ENCODE data around the gene CASP9.

CASP9 gene

DNA sequence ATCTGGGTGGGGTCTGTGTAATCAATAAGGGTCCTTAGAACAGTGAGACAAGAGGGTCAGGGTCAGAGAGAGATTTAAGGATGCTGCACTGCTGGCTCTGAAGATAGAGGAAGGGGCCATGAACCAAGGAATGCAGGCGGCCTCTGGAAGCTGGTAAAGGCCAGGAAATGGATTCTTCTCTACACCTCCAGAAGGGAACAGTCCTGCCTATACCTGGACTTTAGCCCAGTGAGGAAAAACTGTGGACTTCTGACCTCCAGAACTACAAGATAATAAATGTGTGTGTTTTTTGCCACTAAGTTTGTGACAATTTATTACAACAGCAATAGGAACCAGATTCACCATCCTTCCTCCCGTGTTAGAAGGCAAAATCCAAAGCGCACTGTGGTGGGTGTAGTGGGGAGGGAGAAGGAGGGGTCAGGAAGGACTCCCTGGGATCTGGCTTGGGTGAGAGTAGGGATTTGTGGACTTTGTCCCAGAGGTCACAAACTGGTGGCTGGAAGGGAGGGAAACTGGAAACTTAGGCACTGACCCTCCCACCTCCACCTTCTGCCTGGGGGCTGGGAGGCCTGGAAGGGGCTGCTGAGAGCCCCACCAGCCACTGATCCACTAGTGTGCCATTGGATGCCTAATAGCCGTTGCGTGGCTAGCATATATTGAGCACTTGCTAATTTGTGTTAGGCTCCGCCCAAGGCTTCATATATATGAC is 72.8 kb downstream of the CASP9 start:
- Mint-ChIP-seq H3K27me3 (peaks cover 10 to 46% of the 10 kb centered on the region in 2 donors), H3K9me3 (no peaks in the 10 kb centered on the region), H3K36me3 (ENCODE audit: insufficient read depth) (no peaks in the 10 kb centered on the region), H3K27ac (no peak overlapping the region), H3K4me1 (ENCODE audit: low read depth in 2 of 2) (peaks cover 0 to 1% of the 10 kb centered on the region in 2 donors), H3K4me3 (no peak overlapping the region)
- ATAC-seq (replicated peaks) = no peak
- no peak for DNase-seq

- peak overlapping the region in 1 of 2 donors; percentile 6 for H3K27ac Mint-ChIP-seq
- no peak for ATAC-seq (replicated peaks)
- H3K4me1 Mint-ChIP-seq (ENCODE audit: low read depth in 2 of 2) = peaks cover 5 to 12% of the 10 kb centered on the region in 2 donors
Measured at GRCh38 chr1:15449567-15449966, 74.4 kb downstream of the CASP9 start.

DNA sequence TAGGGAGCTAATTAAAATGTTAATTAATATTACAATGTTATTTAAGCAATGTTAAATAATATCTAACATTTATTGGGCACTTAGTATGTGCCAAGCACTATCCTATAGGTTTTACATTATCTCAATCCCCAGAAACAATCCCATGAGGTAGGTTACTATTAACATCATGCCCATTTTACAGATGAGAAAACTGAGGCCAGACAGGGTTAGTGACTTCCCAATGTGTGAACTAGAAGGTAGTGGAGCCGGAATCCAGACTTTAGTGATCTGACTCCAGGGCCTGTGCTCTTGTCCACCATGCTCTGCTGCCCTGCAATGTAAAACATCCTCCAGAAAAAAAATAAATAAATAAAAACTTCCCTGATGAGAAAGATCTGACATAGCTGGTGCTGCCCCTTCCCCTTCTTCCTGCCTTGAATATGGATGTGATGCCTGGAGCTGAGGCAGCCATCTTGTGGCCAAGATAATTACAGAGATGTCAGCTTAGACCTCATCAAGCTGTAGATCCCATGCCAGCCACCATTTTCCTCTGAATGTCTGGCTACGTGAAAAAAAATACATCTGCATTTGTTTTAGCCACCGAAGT is 75.0 kb downstream of the CASP9 start:
- no peaks in the 10 kb centered on the region for H3K36me3 Mint-ChIP-seq (ENCODE audit: insufficient read depth)
- H3K27ac Mint-ChIP-seq = no peak overlapping the region
- no peak overlapping the region for H3K4me3 Mint-ChIP-seq
- DNase-seq (no peak), ATAC-seq (replicated peaks) (no peak)
- peaks cover 5 to 12% of the 10 kb centered on the region in 2 donors for H3K4me1 Mint-ChIP-seq (ENCODE audit: low read depth in 2 of 2)
- H3K27me3 Mint-ChIP-seq = peaks cover 10 to 47% of the 10 kb centered on the region in 2 donors
- H3K9me3 Mint-ChIP-seq = no peaks in the 10 kb centered on the region

More at GRCh38 chr1:15449567-15449966, 74.4 kb downstream of the CASP9 start:
- peaks cover 10 to 47% of the 10 kb centered on the region in 2 donors for H3K27me3 Mint-ChIP-seq
- no peaks in the 10 kb centered on the region for H3K9me3 Mint-ChIP-seq
- DNase-seq = no peak
- H3K36me3 Mint-ChIP-seq (ENCODE audit: insufficient read depth) = no peaks in the 10 kb centered on the region
- H3K4me3 Mint-ChIP-seq = no peak overlapping the region

- DNase-seq (no peak), ATAC-seq (replicated peaks) (no peak)
- Mint-ChIP-seq H3K27me3 (peaks cover 10 to 54% of the 10 kb centered on the region in 2 donors), H3K27ac (no peak overlapping the region), H3K36me3 (ENCODE audit: insufficient read depth) (peaks cover 8% of the 10 kb centered on the region), H3K4me3 (no peak overlapping the region), H3K9me3 (no peaks in the 10 kb centered on the region), H3K4me1 (ENCODE audit: low read depth in 2 of 2) (peaks cover 5 to 12% of the 10 kb centered on the region in 2 donors)
Measured at GRCh38 chr1:15446212-15446611, 77.8 kb downstream of the CASP9 start.

DNA sequence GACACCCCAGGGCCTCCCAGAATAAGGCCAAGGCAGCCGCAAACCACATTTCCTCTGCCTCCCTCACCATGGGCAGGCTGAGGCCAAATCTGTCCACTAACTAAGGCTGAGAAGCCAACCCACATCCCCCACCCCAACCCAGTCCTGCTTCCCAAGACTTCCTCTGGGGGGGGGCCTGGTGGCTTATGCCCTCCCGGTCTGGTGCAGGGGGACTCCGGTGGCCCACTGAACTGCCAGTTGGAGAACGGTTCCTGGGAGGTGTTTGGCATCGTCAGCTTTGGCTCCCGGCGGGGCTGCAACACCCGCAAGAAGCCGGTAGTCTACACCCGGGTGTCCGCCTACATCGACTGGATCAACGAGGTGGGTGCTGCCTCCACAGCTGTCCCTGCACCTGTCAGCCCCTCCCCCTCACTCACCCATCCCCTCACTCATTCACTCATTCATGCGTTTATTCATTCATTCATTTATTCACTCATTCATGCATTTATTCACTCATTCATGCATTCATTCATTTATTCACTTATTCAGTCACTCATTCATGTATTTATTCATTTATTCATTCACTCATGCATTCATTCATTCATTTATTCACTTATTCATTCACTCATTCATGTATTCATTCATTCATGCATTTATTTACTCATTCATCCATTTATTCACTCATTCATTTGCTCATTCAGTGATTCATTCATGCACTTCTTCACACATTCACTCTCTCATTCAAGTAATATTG is 78.5 kb downstream of the CASP9 start:
- H3K4me1 Mint-ChIP-seq (ENCODE audit: low read depth in 2 of 2) = peaks cover 5 to 12% of the 10 kb centered on the region in 2 donors
- peaks cover 13% of the 10 kb centered on the region for H3K36me3 Mint-ChIP-seq (ENCODE audit: insufficient read depth)

GRCh38 chr1:15444468-15445389 is 79.3 kb downstream of the CASP9 start:
- no peak for ATAC-seq (replicated peaks)
- Mint-ChIP-seq H3K27ac (no peak overlapping the region), H3K4me1 (ENCODE audit: low read depth in 2 of 2) (peaks cover 5 to 12% of the 10 kb centered on the region in 2 donors), H3K36me3 (ENCODE audit: insufficient read depth) (peaks cover 18% of the 10 kb centered on the region), H3K9me3 (no peaks in the 10 kb centered on the region), H3K4me3 (no peak overlapping the region), H3K27me3 (peaks cover 7 to 44% of the 10 kb centered on the region in 2 donors)
- DNase-seq = no peak

More for the DNA sequence above, 78.5 kb downstream of the CASP9 start:
- peak; percentile 64 for ATAC-seq (replicated peaks)
- Mint-ChIP-seq H3K27me3 (peaks cover 10 to 49% of the 10 kb centered on the region in 2 donors), H3K27ac (no peak overlapping the region), H3K4me3 (no peak overlapping the region), H3K9me3 (no peaks in the 10 kb centered on the region)
- DNase-seq = no peak

DNA sequence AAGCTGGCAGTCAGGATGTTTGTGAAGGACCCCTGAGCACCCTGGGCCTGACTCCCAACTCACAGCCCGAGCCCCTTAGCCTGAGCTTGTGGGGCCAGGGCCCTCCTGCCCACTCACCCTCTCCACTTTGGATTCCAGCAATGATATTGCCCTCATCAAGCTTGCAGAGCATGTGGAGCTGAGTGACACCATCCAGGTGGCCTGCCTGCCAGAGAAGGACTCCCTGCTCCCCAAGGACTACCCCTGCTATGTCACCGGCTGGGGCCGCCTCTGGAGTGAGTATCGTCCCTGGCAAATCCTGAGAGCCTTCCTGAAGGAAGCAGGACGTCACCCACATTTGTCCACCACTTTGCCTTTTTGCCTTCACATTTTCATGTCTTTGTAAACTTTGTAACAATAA is 80.7 kb downstream of the CASP9 start:
- peaks cover 23% of the 10 kb centered on the region for H3K36me3 Mint-ChIP-seq (ENCODE audit: insufficient read depth)
- ATAC-seq (replicated peaks) (no peak), DNase-seq (no peak)
- H3K9me3 Mint-ChIP-seq = no peaks in the 10 kb centered on the region
- peaks cover 5 to 12% of the 10 kb centered on the region in 2 donors for H3K4me1 Mint-ChIP-seq (ENCODE audit: low read depth in 2 of 2)
- peaks cover 0 to 37% of the 10 kb centered on the region in 2 donors for H3K27me3 Mint-ChIP-seq
- peak overlapping the region in 1 of 2 donors; percentile 15 for H3K27ac Mint-ChIP-seq
- H3K4me3 Mint-ChIP-seq = no peak overlapping the region

DNA sequence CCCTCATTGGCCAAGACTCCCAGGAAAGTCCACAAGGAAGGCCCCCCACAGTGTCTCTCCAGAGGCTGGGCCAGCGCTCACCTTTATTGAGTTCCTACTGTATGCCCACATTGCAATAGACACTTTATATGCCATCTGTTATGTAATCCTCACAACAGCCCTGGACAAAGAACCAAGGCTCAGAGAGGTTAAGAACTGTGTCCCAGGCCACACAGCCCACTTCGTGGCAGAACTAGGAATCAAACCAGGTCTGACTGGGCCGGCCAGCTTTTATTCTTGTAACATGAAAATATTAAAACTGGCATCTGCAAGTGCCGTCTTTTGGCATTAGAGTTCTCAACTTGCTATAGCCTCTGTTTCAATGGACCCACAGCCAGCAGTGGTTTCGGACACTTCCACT is 81.3 kb downstream of the CASP9 start:
- H3K4me3 Mint-ChIP-seq = no peak overlapping the region
- H3K27me3 Mint-ChIP-seq = peaks cover 0 to 37% of the 10 kb centered on the region in 2 donors
- H3K9me3 Mint-ChIP-seq = no peaks in the 10 kb centered on the region
- ATAC-seq (replicated peaks) (no peak), DNase-seq (no peak)
- peaks cover 26% of the 10 kb centered on the region for H3K36me3 Mint-ChIP-seq (ENCODE audit: insufficient read depth)
- no peak overlapping the region for H3K27ac Mint-ChIP-seq
- peaks cover 5 to 12% of the 10 kb centered on the region in 2 donors for H3K4me1 Mint-ChIP-seq (ENCODE audit: low read depth in 2 of 2)

DNA sequence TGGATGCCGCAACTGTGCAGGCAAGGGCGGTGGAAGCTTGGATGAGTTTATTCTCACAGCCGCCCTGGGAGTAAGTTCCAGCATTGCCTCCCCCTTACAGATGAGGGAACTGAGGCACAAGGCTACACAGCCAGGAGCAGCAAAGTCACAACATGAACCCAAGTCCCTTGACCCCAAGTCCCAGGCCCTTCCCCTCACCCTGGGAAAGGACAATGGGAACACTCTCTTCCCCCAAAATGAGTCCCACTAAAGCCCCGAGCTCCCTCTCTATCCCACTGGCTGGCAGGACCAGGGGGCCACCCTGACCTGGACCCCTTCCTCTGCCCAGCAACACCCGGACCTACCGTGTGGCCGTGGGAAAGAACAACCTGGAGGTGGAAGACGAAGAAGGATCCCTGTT is 81.9 kb downstream of the CASP9 start:
- no peaks in the 10 kb centered on the region for H3K9me3 Mint-ChIP-seq
- H3K27ac Mint-ChIP-seq = no peak overlapping the region
- DNase-seq (no peak), ATAC-seq (replicated peaks) (no peak)
- peaks cover 0 to 30% of the 10 kb centered on the region in 2 donors for H3K27me3 Mint-ChIP-seq
- H3K4me1 Mint-ChIP-seq (ENCODE audit: low read depth in 2 of 2) = peaks cover 5 to 12% of the 10 kb centered on the region in 2 donors
- H3K4me3 Mint-ChIP-seq = no peak overlapping the region
- peaks cover 32% of the 10 kb centered on the region for H3K36me3 Mint-ChIP-seq (ENCODE audit: insufficient read depth)
